RCC 7860 (cell line): ENCODE data around the gene MTNR1A.

Experiments used
- DNase-seq: peaks from one replicate; pipeline ENCODE4 v3.0.0-alpha.2; 2015; ENCODE audit warnings: low spot score
- FAIRE-seq: peaks from 2 replicates; lab custom pipeline; 2012; peaks lifted over from hg19 to GRCh38; lab: Jason Lieb, UNC

Gene MTNR1A

DNA sequence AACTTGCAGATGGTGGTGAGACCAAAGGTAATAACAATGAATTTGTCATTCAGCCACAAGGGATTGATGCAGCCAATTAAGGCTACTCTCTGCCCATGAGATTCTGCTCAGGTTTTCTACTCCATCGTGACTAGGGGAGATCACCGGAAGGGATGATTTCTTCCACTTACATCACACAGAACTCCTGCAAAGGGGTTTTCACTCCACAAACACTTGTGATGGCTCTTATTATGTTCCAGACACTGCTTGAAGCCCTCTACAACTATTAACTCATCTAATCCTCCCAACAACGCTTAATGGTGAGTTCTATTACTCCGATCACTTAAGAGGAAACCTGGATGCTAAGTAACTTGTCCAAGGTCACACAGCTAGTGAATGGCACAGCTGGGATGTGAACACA lies 55.9 kb downstream of the MTNR1A start:
- no peak for FAIRE-seq

DNA sequence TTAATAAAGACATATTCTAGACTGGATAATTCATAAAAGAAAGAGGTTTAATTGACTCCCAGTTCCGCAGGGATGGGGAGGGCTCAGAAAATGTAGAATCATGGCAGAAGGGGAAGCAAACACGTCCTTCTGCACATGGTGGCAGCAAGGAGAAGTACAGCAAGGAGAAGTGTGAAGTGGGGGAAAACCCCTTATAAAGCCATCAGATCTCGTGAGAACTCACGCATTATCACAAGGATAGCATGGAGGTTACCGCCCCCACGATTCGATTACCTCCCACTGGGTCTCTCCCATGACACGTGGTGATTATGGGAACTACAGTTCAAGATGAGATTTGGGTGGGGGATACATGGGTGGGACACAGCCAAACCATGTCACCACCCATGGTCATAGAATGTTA lies 58.3 kb downstream of the MTNR1A start:
- FAIRE-seq (no peak), DNase-seq (no peak)

More for the DNA sequence above, 55.9 kb downstream of the MTNR1A start:
- DNase-seq, result no peak

- FAIRE-seq (no peak), DNase-seq (no peak)
These were observed 60.9 kb downstream of the MTNR1A start for GRCh38 chr4:186494496-186494895.

GRCh38 chr4:186487726-186488125 lies 67.6 kb downstream of the MTNR1A start:
- no peak for DNase-seq

DNA sequence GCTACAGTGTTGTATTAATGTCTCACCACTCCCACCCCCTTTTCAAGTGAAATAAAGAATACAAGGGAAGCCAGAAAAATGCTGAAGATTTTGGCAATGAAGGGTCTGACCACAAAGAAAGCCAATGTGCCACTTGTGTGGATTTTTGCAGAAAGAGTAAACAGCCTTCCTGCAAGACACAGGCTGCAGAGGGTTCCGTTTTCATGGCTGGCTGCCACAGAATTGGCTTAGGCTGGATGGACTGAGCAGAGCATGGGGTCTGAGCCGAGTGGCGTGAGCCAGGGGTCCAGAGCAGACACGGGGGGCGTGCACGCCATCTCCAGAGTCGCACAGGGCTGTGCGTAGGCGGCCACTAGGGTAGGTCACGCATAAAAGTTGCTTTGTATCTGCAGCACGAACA lies 69.2 kb downstream of the MTNR1A start:
- no peak for DNase-seq
- FAIRE-seq, result no peak

More at GRCh38 chr4:186487726-186488125, 67.6 kb downstream of the MTNR1A start:
- FAIRE-seq, result no peak

DNA sequence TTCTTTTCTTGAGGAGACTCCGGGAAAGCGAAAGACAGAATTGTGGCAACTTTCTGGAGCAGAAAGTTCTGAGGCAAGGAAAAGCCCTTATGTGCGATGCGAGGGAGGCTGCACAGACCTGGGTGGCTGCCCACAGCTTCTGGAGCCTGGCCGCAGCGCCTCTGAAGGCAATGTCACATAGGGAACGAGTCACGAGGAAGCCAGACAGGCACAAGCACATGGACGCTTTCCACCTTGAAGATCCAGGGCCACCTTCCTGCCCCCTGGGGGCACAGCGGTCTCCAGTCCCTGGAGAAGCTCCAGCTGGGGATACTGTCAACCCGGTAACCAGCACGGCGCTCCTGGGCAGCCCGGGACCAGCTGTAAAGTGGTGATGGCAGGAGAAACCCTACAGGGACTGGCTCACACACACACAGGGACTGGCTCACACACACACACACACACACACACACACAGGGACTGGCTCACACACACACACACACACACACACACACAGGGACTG lies 69.8 kb downstream of the MTNR1A start:
- FAIRE-seq (no peak), DNase-seq (no peak)

DNA sequence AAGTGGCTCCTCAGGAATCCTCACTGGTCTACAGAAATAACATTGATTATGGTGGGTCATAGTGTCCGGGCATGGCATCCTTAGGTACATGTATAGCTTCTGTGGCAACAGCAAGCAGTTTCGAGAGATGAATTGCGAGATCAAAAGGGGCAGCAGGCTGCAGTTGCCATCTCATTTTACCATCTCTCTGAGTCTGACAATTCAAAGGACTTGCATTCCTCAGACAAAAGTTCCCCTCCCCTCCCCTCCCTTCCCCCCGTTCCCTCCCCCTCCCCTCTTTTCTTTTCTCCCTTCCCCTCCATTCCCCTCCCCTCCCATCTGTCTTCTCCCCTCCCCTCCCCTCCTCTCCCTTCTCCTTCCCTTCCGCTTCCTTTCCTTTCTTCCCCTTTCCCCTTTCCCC lies 70.2 kb downstream of the MTNR1A start:
- DNase-seq (no peak), FAIRE-seq (no peak)

GRCh38 chr4:186483656-186484055 lies 71.7 kb downstream of the MTNR1A start:
- no peak for FAIRE-seq
- DNase-seq, result no peak
